PC-3 (cell line): ENCODE results near the gene SH2D3C. TPM values are rescaled to one million over a fixed set of nuclear protein-coding genes. Genes with fewer than 3 reads are reported as not detected.

Source experiments
- ATAC-seq: fragments of 200-7000 bp; cut with Tn5 transposase; 2 replicates; pipeline ENCODE4 v1.9.1; 2020; ENCODE audit warnings: mild to moderate bottlenecking, moderate library complexity
- BruUV-seq: library from RNA; stranded (reverse); fragments of 400-500 nt; replicated peaks from 2 replicates; lab custom pipeline; 2021; lab: Mats Ljungman, UMichigan
- CTCF ChIA-PET: fragments of 300-600 bp; sonication (Branson Sonifier 250); formaldehyde crosslinking; loops from one replicate; lab custom pipeline; 2022; ENCODE audit warnings: antibody characterized with exemption; lab: Charles Lee
- POLR2A ChIA-PET: fragments of 300-600 bp; sonication (Branson Sonifier 250); formaldehyde crosslinking; loops from one replicate; lab custom pipeline; 2022; ENCODE audit warnings: antibody characterized with exemption; ENCODE audit not compliant: unreplicated experiment; lab: Charles Lee
- DNase-seq: peaks from one replicate; pipeline ENCODE4 v3.0.0-alpha.2; 2015
- H2AFZ ChIP-seq: fragments of 300-600 bp; sonication (generic); 2 replicates; pipeline ENCODE4 v1.6.0; 2016; ENCODE audit warnings: antibody characterized with exemption, low read length
- H3F3A ChIP-seq: fragments of 300-600 bp; sonication (generic); one replicate; pipeline ENCODE4 v1.6.0; 2017; ENCODE audit warnings: antibody characterized with exemption, low read length, control low read depth, mild to moderate bottlenecking; ENCODE audit not compliant: unreplicated experiment
- H3K27ac ChIP-seq: fragments of 300-600 bp; sonication (generic); 2 replicates; pipeline ENCODE4 v1.5.1; 2016; ENCODE audit warnings: mild to moderate bottlenecking, low read length
- H3K27me3 ChIP-seq: fragments of 300-600 bp; sonication (generic); 2 replicates; pipeline ENCODE4 v1.6.1; 2016; ENCODE audit warnings: low read length, mixed read lengths
- H3K36me3 ChIP-seq: fragments of 300-600 bp; sonication (generic); 2 replicates; pipeline ENCODE4 v1.6.1; 2016; ENCODE audit warnings: low read depth, mixed run types, low read length, mixed read lengths
- H3K4me1 ChIP-seq: fragments of 300-600 bp; sonication (generic); 2 replicates; pipeline ENCODE4 v1.5.1; 2016; ENCODE audit warnings: low read length; ENCODE audit not compliant: insufficient read depth
- H3K4me2 ChIP-seq: fragments of 300-600 bp; sonication (generic); 2 replicates; pipeline ENCODE4 v1.6.0; 2016; ENCODE audit warnings: low read length
- H3K4me3 ChIP-seq: fragments of 300-600 bp; sonication (generic); 2 replicates; pipeline ENCODE4 v1.5.1; 2016; ENCODE audit warnings: mild to moderate bottlenecking, low read length, mixed read lengths
- H3K79me2 ChIP-seq: fragments of 300-600 bp; sonication (generic); 2 replicates; pipeline ENCODE4 v1.6.1; 2017; ENCODE audit warnings: low read length, mixed read lengths
- H3K9ac ChIP-seq: fragments of 300-600 bp; sonication (generic); 2 replicates; pipeline ENCODE4 v1.6.0; 2016; ENCODE audit warnings: mild to moderate bottlenecking, low read length
- H3K9me2 ChIP-seq: fragments of 300-600 bp; sonication (generic); replicated peaks from 2 replicates; pipeline ENCODE4 v1.6.1; 2016; ENCODE audit warnings: mixed run types, low read length, mixed read lengths
- H3K9me3 ChIP-seq: fragments of 300-600 bp; sonication (generic); 2 replicates; pipeline ENCODE4 v1.6.1; 2016; ENCODE audit warnings: low read length, mixed read lengths
- H4K20me1 ChIP-seq: fragments of 300-600 bp; sonication (generic); 2 replicates; pipeline ENCODE4 v1.6.1; 2016; ENCODE audit warnings: low read length, mixed read lengths
- EZH2 ChIP-seq: fragments of 300-600 bp; sonication (generic); IDR thresholded peaks from one replicate; pipeline ENCODE4 v1.6.1; 2017; ENCODE audit warnings: antibody characterized with exemption, mild to moderate bottlenecking, low read length; ENCODE audit not compliant: unreplicated experiment
- EZH2phosphoT487 ChIP-seq: fragments of 300-600 bp; sonication (generic); IDR thresholded peaks from 2 replicates; pipeline ENCODE4 v1.6.1; 2018; ENCODE audit warnings: mild to moderate bottlenecking, antibody characterized with exemption, low read length, borderline replicate concordance
- intact Hi-C: fragments of 100-400 bp; cut with micrococcal nuclease; formaldehyde crosslinking; loops from 2 replicates; pipeline ENCODE4 v1.9.0; 2023
- total RNA-seq: library from RNA; depleted of rRNA; stranded (reverse); fragments of >200 nt; gene quantifications from 2 replicates; pipeline ENCODE4 v1.2.3, GENCODE V29; 2014
- TF ChIP-seq, protein P1 (sequence below): fragments of 300-600 bp; sonication (generic); conservative IDR thresholded peaks from 2 replicates; pipeline ENCODE4 v1.5.1; 2017; ENCODE audit warnings: antibody characterized with exemption, low read depth, mild to moderate bottlenecking, low read length

The SH2D3C gene
- total RNA-seq, 1 experiment from 2014 or later = 0.26 TPM

DNA sequence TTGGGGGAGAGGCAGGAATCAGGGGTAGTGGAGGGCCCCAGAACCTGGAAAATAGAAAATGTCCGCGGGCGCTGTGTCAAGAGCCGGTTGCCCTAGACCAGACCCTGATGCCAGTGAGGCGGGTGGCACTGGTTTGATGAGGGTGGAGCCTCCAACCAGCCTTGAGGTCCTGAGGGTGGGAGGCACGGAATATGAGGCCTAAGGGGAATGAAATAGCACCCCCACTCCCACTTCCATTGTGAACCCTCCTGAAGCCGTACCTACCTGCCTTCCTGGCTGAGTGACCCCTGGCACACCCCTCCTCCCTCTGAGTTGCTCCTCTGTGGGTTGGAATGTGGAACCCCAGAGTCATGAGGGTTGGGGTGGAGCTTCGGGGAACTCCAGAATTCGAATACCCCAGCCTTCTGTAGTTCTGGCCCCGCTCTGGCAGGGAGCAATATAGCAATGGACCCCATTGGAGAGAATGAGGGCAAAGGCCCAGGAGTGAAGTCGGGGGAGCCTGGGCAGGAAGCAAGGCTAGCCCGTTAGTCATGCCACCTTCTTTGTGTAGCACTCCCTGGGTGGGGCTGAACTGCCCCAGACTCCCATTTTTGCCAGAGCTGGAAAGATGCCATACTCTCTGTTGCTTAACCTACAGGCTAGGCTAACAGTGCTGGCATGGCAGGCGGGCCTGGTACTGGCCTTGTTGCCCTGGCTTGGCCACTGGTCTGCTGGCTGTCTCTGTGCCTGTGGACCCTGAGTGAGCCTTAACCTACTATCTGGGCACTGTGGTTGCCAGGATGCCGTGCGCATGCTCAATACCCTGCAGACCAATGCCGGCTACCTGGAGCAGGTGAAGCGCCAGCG is 25.3 kb upstream of the SH2D3C start:
- no peaks in the 10 kb centered on the region for H3K9me3 ChIP-seq
- POLR2A ChIA-PET = no interaction called here
- BruUV-seq = TSS peak; percentile 94
- no peaks in the 10 kb centered on the region for H3F3A ChIP-seq
- H3K4me2 ChIP-seq = peak overlapping the region; percentile 85
- H3K27ac ChIP-seq = peak overlapping the region; percentile 90
- peak overlapping the region; percentile 98 for H3K9ac ChIP-seq
- peak; percentile 84 for DNase-seq
- H2AFZ ChIP-seq = peak overlapping the region; percentile 46; the same call in 1 of the 2 replicates
- H3K79me2 ChIP-seq = peaks cover 36% of the 10 kb centered on the region
- ATAC-seq = peak; percentile 39
- intact Hi-C loops = loop anchor here (5.0 kb wide), 1 partner anchor 109 kb away; no protein-coding TSS in a partner anchor
- TF ChIP-seq EZH2 (no peak), EZH2phosphoT487 (no peak)
- TF ChIP-seq, protein P1, sequence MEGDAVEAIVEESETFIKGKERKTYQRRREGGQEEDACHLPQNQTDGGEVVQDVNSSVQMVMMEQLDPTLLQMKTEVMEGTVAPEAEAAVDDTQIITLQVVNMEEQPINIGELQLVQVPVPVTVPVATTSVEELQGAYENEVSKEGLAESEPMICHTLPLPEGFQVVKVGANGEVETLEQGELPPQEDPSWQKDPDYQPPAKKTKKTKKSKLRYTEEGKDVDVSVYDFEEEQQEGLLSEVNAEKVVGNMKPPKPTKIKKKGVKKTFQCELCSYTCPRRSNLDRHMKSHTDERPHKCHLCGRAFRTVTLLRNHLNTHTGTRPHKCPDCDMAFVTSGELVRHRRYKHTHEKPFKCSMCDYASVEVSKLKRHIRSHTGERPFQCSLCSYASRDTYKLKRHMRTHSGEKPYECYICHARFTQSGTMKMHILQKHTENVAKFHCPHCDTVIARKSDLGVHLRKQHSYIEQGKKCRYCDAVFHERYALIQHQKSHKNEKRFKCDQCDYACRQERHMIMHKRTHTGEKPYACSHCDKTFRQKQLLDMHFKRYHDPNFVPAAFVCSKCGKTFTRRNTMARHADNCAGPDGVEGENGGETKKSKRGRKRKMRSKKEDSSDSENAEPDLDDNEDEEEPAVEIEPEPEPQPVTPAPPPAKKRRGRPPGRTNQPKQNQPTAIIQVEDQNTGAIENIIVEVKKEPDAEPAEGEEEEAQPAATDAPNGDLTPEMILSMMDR = no peak
- H3K9me2 ChIP-seq = no peaks in the 10 kb centered on the region
- no peaks in the 10 kb centered on the region for H4K20me1 ChIP-seq
- H3K4me1 ChIP-seq = peaks cover 27% of the 10 kb centered on the region
- no peaks in the 10 kb centered on the region for H3K27me3 ChIP-seq
- CTCF ChIA-PET = no interaction called here
- H3K36me3 ChIP-seq = peaks cover 11% of the 10 kb centered on the region; the same call in 1 of the 2 replicates
- peak overlapping the region; percentile 88 for H3K4me3 ChIP-seq

DNA sequence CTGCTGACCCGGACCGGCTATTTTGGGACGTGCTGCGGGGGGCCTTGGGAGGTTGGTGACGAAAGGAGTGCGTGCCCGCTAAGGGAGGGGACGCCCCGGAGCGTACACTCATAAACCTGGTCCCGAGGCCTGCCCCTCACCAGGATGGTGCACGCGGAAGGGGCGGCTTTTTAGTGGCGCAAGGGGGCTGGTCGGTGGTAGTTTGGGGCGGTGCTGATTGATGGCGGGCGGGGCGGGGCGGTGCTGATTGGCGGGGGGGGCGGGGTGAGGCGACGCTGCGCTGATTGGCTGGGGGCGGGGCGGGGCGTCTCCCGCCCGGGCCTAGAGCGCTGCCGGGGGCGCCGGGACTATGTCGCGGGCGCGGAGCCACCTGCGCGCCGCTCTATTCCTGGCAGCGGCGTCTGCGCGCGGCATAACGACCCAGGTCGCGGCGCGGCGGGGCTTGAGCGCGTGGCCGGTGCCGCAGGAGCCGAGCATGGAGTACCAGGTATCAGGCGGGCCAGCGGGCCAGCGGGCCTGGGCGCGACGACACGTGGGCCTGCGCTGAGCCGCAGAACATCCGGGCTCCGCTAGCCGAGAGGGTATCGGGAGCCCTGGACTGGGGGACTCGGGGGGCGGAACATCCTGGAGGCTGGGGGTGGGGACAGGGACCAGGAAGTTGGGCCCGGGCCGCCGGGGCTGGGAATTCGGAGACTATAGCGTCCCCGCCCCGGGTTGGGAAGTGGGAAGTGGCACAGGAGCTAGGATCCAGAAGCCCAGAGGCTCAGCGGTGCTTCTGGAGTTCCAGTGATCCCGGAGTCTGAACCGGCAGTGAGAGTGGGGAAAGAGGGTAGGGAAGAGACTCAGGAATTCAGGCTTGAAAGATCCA is 24.3 kb upstream of the SH2D3C start, which contains the start of gene FPGS:
Gene FPGS, plus strand, starts transcription at position 307 of the 868 bp plus-strand sequence. Its CDS starts 43 bp downstream, at position 350.
- CTCF ChIA-PET = interaction anchor here (0.8 kb wide), 1 partner anchor 315 kb away, joined by 3 read pairs; no protein-coding TSS in a partner anchor
- peak within 1 kb of the TSS; percentile 98 for H3K9ac ChIP-seq
- ATAC-seq (peak; percentile 71), DNase-seq (peak; percentile 72)
- no peaks in the 10 kb centered on the region for H3K9me3 ChIP-seq
- peak within 1 kb of the TSS; percentile 86 for H3K4me2 ChIP-seq
- peak within 1 kb of the TSS; percentile 90 for H3K27ac ChIP-seq
- TF ChIP-seq EZH2 = no peak
- TF ChIP-seq EZH2phosphoT487 = no peak
- TF ChIP-seq, protein P1 = no peak
- peaks cover 36% of the 10 kb centered on the region for H3K79me2 ChIP-seq
- intact Hi-C loops = loop anchor here (5.0 kb wide), 1 partner anchor 109 kb away; no protein-coding TSS in a partner anchor
- no peaks in the 10 kb centered on the region for H3F3A ChIP-seq
- H3K9me2 ChIP-seq = no peaks in the 10 kb centered on the region
- H3K4me1 ChIP-seq = peaks cover 27% of the 10 kb centered on the region
- peak within 1 kb of the TSS; percentile 88 for H3K4me3 ChIP-seq
- POLR2A ChIA-PET = no interaction called here
- peaks cover 9% of the 10 kb centered on the region; the same call in 1 of the 2 replicates for H3K36me3 ChIP-seq
- peak within 1 kb of the TSS; percentile 63 for H2AFZ ChIP-seq
- BruUV-seq = no TSS peak
- H3K27me3 ChIP-seq = no peaks in the 10 kb centered on the region
- no peaks in the 10 kb centered on the region for H4K20me1 ChIP-seq
